ENCODE data around the gene IRF6.

The IRF6 gene

DNA sequence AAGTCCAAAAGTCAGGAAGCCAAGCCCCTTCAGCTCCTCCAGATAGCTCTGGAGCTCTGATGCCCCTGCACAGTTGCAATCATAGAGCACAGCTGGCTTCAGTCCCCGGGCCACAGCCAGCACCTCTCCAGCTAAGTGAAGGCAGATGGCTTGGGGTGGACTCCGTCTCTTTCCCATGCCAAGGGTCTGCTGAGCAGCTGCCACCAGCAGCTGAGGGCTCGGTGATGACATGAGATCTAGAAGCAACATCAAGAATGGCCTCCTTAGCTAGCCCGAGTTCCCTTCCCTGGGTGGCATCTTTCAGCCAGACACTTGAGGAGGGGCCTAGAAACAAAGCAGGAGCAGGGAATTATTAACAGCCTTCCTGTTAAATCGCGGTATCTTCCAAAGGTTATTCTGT, 22.6 kb downstream of the IRF6 start:
- no peak for DNase-seq (ENCODE audit: low read depth)
- H3K4me3 ChIP-seq (replicated peaks; ENCODE audit: low read depth, low read length): peak overlapping the region; percentile 92
- TF ChIP-seq, protein P1, sequence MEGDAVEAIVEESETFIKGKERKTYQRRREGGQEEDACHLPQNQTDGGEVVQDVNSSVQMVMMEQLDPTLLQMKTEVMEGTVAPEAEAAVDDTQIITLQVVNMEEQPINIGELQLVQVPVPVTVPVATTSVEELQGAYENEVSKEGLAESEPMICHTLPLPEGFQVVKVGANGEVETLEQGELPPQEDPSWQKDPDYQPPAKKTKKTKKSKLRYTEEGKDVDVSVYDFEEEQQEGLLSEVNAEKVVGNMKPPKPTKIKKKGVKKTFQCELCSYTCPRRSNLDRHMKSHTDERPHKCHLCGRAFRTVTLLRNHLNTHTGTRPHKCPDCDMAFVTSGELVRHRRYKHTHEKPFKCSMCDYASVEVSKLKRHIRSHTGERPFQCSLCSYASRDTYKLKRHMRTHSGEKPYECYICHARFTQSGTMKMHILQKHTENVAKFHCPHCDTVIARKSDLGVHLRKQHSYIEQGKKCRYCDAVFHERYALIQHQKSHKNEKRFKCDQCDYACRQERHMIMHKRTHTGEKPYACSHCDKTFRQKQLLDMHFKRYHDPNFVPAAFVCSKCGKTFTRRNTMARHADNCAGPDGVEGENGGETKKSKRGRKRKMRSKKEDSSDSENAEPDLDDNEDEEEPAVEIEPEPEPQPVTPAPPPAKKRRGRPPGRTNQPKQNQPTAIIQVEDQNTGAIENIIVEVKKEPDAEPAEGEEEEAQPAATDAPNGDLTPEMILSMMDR (IDR thresholded peaks at IDR 0.05; ENCODE audit: low read length, missing control alignments): no peak

DNA sequence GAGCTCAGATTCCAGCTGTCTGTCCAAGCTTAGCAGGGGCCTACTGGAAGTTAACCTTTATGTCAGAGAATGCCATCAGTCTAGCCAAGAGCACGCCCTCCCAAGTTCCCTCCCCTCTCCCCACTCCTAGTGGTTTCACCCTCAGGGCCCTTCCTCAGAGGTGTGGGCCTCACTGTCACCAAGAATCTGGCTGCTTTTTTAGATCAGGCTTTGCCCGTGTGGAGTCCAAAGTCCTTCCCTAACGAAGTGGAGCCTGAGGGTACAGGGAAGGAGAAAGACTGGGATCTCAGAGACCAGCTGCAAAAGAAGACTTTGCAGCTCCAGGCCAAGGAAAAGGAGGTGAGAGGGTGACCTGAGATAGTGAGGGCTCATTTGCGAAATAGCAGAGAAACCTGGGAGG, 25.7 kb downstream of the IRF6 start:
- DNase-seq (ENCODE audit: low read depth): no peak
- no peak overlapping the region for H3K4me3 ChIP-seq (replicated peaks; ENCODE audit: low read depth, low read length)
- TF ChIP-seq, protein P1 (IDR thresholded peaks at IDR 0.05; ENCODE audit: low read length, missing control alignments): no peak

DNA sequence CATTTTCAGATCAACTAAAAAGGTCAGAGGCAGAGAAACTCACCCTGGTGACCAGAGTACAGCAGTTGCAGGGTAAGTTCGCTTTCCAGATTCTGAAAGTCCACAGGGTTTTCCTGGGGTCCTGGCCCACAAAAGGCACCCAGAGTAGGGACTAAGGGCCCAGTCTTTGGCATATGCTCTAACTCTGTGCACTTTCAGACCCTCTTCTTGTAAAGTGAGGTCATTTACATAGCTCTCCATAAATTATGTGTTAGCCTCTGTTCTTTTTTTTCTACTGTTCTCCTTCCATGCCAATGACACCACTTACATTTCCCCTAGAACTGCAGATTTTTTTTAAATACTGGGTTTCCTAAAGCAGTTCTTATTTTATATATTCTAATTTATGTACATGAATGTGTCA, 27.8 kb downstream of the IRF6 start:
- no peak for DNase-seq (ENCODE audit: low read depth)
- no peak overlapping the region for H3K4me3 ChIP-seq (replicated peaks; ENCODE audit: low read depth, low read length)
- TF ChIP-seq, protein P1 (IDR thresholded peaks at IDR 0.05; ENCODE audit: low read length, missing control alignments): no peak

DNA sequence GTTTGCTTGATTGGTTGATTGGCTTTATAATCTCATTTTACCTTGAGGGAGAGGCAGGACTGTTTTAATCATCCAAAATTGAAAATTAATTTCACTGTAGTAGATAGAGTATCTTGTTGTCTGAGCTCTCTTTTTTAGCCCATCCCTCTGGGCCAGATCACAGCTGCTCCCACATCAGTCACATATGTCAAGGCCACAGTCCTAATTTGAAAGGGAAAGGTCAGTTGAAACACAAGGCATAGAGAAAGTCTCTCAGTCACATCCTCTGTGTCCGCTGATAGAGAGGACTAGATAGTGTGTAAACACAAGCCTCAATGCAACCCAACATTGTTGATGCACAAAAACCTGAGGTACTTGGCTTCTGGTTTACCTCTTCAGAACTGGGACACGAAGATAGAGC, 28.4 kb downstream of the IRF6 start:
- TF ChIP-seq, protein P1 (IDR thresholded peaks at IDR 0.05; ENCODE audit: low read length, missing control alignments): no peak

DNA sequence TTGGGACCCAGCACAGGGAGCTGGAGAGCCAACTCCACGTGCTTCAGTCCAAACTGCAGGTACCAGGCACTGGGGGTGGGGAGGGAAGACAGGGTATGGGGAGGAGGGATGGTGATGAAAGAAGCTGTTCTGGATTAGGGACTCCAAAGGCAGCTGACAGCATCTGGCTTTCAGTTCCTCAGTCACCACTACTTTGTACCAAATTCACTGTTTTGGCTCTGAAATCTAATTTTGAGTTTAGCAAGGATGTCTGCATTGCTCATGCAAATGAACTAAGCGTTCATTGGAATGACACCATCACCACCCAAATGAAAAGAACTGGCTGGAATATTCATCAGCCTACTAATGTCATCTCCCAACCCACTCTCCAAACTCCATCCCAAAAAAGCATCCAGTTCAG, 30.3 kb downstream of the IRF6 start:
- H3K4me3 ChIP-seq (replicated peaks; ENCODE audit: low read depth, low read length): no peak overlapping the region
- TF ChIP-seq, protein P1 (IDR thresholded peaks at IDR 0.05; ENCODE audit: low read length, missing control alignments): no peak
- DNase-seq (ENCODE audit: low read depth): no peak

More for the DNA sequence above, 28.4 kb downstream of the IRF6 start:
- H3K4me3 ChIP-seq (replicated peaks; ENCODE audit: low read depth, low read length): no peak overlapping the region
- DNase-seq (ENCODE audit: low read depth): no peak

DNA sequence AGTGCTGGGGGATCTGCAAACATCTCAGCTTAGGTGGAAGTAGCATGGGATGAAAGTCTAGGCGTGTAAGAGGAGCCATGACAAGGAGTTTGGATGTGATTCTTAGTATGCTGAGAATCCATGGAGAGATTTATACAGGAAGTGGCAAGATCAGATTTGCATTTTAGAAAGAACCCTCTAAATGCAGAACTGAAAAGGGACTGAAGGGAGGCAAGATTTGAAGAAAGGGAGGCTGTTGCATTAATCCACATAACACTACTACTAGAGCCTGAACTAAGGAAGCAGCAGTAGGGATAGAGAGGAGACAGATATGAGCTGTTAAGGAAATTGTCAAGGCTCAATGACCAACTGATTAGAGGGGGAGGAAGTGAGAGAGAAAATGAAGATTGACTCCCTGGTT, 31.4 kb downstream of the IRF6 start:
- no peak overlapping the region for H3K4me3 ChIP-seq (replicated peaks; ENCODE audit: low read depth, low read length)
- DNase-seq (ENCODE audit: low read depth): no peak
- TF ChIP-seq, protein P1 (IDR thresholded peaks at IDR 0.05; ENCODE audit: low read length, missing control alignments): no peak

DNA sequence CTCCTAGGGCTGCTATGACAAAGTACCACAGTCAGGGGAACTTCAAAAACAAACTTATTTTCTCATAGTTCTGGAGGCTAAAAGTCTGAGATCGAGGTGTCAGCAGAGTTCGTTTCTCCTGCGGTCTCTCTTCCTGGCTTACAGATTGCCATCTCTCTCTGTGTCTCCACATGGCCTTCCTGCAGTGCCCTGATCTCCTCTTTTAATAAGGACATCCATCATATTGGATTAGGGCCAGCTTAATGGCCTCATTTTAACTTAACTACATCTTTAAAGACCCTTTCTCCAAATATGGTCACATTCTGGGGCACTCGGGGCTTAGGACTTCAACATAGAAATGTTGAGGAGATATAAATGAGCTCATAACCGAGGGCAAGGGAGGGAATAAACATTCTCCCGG, 33.8 kb downstream of the IRF6 start:
- TF ChIP-seq, protein P1 (IDR thresholded peaks at IDR 0.05; ENCODE audit: low read length, missing control alignments): no peak

More for the DNA sequence above, 33.8 kb downstream of the IRF6 start:
- DNase-seq (ENCODE audit: low read depth): no peak
- H3K4me3 ChIP-seq (replicated peaks; ENCODE audit: low read depth, low read length): no peak overlapping the region
